Activated CD8-positive, alpha-beta T cell treated with anti-CD3 and anti-CD28 coated beads for 36 hours (primary cell): ENCODE data around the gene ABCB11. TPM values are rescaled to one million over a fixed set of nuclear protein-coding genes. Genes with fewer than 3 reads are reported as not detected.

ENCODE experiments used
- ATAC-seq: fragments of 200-7000 bp; cut with Tn5 transposase; one replicate; pipeline ENCODE4 v1.10.0; 2021; ENCODE audit warnings: mild to moderate bottlenecking, moderate library complexity
- CTCF ChIA-PET: fragments of 350-600 bp; sonication (Branson Sonifier 250); formaldehyde crosslinking; loops from one replicate; lab custom pipeline; 2021; ENCODE audit warnings: antibody characterized with exemption; lab: Charles Lee
- POLR2A ChIA-PET: fragments of 350-600 bp; sonication (Branson Sonifier 250); formaldehyde crosslinking; loops from one replicate; lab custom pipeline; 2021; ENCODE audit warnings: antibody characterized with exemption; lab: Charles Lee
- DNase-seq: peaks from one replicate; pipeline ENCODE4 v3.0.0-alpha.2; 2020
- H3K27ac Mint-ChIP-seq: one replicate; pipeline ENCODE4 v1.8.0; 2021; ENCODE audit warnings: mild to moderate bottlenecking, mixed read lengths
- H3K27me3 Mint-ChIP-seq: one replicate; pipeline ENCODE4 v1.8.0; 2021; ENCODE audit warnings: mixed read lengths
- H3K36me3 Mint-ChIP-seq: one replicate; pipeline ENCODE4 v1.8.0; 2021; ENCODE audit warnings: low read depth, mixed read lengths
- H3K4me1 Mint-ChIP-seq: one replicate; pipeline ENCODE4 v1.8.0; 2021; ENCODE audit warnings: low read depth, mixed read lengths
- H3K4me3 Mint-ChIP-seq: one replicate; pipeline ENCODE4 v1.8.0; 2021; ENCODE audit warnings: mild to moderate bottlenecking, moderate library complexity, mixed read lengths
- H3K9me3 Mint-ChIP-seq: one replicate; pipeline ENCODE4 v1.8.0; 2021; ENCODE audit warnings: mixed read lengths
- CTCF ChIP-seq: fragments of 200-600 bp; IDR thresholded peaks from one replicate; pipeline ENCODE4 v1.8.0; 2022; ENCODE audit warnings: antibody characterized with exemption, mild to moderate bottlenecking
- intact Hi-C: fragments of 100-400 bp; cut with micrococcal nuclease; formaldehyde crosslinking; loops from one replicate; pipeline ENCODE4 v1.10.0; 2022
- total RNA-seq, 2 experiments: library from RNA; stranded (reverse); gene quantifications; one replicate each; pipeline ENCODE4 v1.2.3, GENCODE V29; 2021

ABCB11 gene
- total RNA-seq, 2 experiments from 2014 or later, result not detected

GRCh38 chr2:169050476-169051240 is 19.5 kb upstream of the ABCB11 start:
- H3K4me1 Mint-ChIP-seq, result no peaks in the 10 kb centered on the region
- DNase-seq, result no peak
- H3K27me3 Mint-ChIP-seq, result no peaks in the 10 kb centered on the region
- peaks cover 7% of the 10 kb centered on the region for H3K36me3 Mint-ChIP-seq
- CTCF ChIA-PET, result interaction anchor here (0.9 kb wide), 1 partner anchor 81 kb away, joined by 3 read pairs; no protein-coding TSS in a partner anchor
- H3K9me3 Mint-ChIP-seq, result peaks cover 13% of the 10 kb centered on the region
- no peak for TF ChIP-seq CTCF
- POLR2A ChIA-PET, result no interaction called here
- no peak for ATAC-seq
- H3K4me3 Mint-ChIP-seq, result no peak overlapping the region
- H3K27ac Mint-ChIP-seq, result no peak overlapping the region
- intact Hi-C loops, result no loop called here

- ATAC-seq (no peak), DNase-seq (no peak)
- Mint-ChIP-seq H3K36me3 (no peaks in the 10 kb centered on the region), H3K27me3 (no peaks in the 10 kb centered on the region), H3K9me3 (peaks cover under 1% of the 10 kb centered on the region), H3K4me1 (no peaks in the 10 kb centered on the region), H3K4me3 (no peak overlapping the region), H3K27ac (no peak overlapping the region)
- ChIA-PET POLR2A (no interaction called here), CTCF (no interaction called here)
- intact Hi-C loops, result no loop called here
- TF ChIP-seq CTCF, result no peak
Observed at GRCh38 chr2:169049142-169049541, 18.0 kb upstream of the ABCB11 start.

- ChIA-PET CTCF (interaction anchor here (1.0 kb wide), 1 partner anchor 10 kb away, joined by 3 read pairs; no protein-coding TSS in a partner anchor), POLR2A (no interaction called here)
- no peak for TF ChIP-seq CTCF
- no peak for DNase-seq
- Mint-ChIP-seq H3K4me1 (no peaks in the 10 kb centered on the region), H3K9me3 (peaks cover 11% of the 10 kb centered on the region), H3K4me3 (no peak overlapping the region), H3K27ac (no peak overlapping the region), H3K36me3 (peaks cover 5% of the 10 kb centered on the region), H3K27me3 (no peaks in the 10 kb centered on the region)
- ATAC-seq, result no peak
- intact Hi-C loops, result no loop called here
Observed at GRCh38 chr2:169047256-169048250, 16.4 kb upstream of the ABCB11 start.

GRCh38 chr2:169046440-169047151 is 15.5 kb upstream of the ABCB11 start:
- ATAC-seq, result no peak
- H3K27me3 Mint-ChIP-seq, result no peaks in the 10 kb centered on the region
- no peak overlapping the region for H3K27ac Mint-ChIP-seq
- peaks cover 19% of the 10 kb centered on the region for H3K9me3 Mint-ChIP-seq
- intact Hi-C loops, result no loop called here
- POLR2A ChIA-PET, result no interaction called here
- H3K4me1 Mint-ChIP-seq, result peaks cover under 1% of the 10 kb centered on the region
- CTCF ChIA-PET, result interaction anchor here (1.0 kb wide), 1 partner anchor 11 kb away, joined by 3 read pairs; no protein-coding TSS in a partner anchor
- TF ChIP-seq CTCF, result no peak
- no peak overlapping the region for H3K4me3 Mint-ChIP-seq
- no peak for DNase-seq
- H3K36me3 Mint-ChIP-seq, result peaks cover 5% of the 10 kb centered on the region
